Neural cell (in vitro differentiated cells): ENCODE results near the gene ODF2L. TPM values are rescaled to one million over a fixed set of nuclear protein-coding genes. Genes with fewer than 3 reads are reported as not detected.

Source experiments
- H2AFZ ChIP-seq: fragments of 200-600, 300-800 bp; sonication (generic), shearing (Covaris generic); 2 replicates; pipeline ENCODE4 v1.6.0; 2014; ENCODE audit warnings: low read depth, mild to moderate bottlenecking, antibody characterized with exemption, low read length, moderate library complexity
- H3F3A ChIP-seq: fragments of 200-600 bp; shearing (Covaris generic); 2 replicates; pipeline ENCODE4 v1.6.1; 2016; ENCODE audit warnings: mild to moderate bottlenecking, moderate library complexity, mixed read lengths, antibody characterized with exemption, low read length; ENCODE audit not compliant: insufficient read depth, poor library complexity, severe bottlenecking
- H3K27ac ChIP-seq: fragments of 200-600, 300-800 bp; sonication (generic), shearing (Covaris generic); 2 replicates; pipeline ENCODE4 v1.5.1; 2014; ENCODE audit warnings: mild to moderate bottlenecking, low read length, moderate library complexity
- H3K27me3 ChIP-seq: fragments of 300-800, 200-600 bp; sonication (generic), shearing (Covaris generic); 2 replicates; pipeline ENCODE4 v1.6.0; 2014; ENCODE audit warnings: mild to moderate bottlenecking, low read depth, low read length, moderate library complexity; ENCODE audit not compliant: insufficient read depth
- H3K36me3 ChIP-seq: fragments of 300-800, 200-600 bp; sonication (generic), shearing (Covaris generic); 2 replicates; pipeline ENCODE4 v1.5.1; 2014; ENCODE audit warnings: mild to moderate bottlenecking, antibody characterized with exemption, low read length, moderate library complexity; ENCODE audit not compliant: insufficient read depth
- H3K4me2 ChIP-seq: fragments of 300-800, 200-600 bp; sonication (generic), shearing (Covaris generic); 2 replicates; pipeline ENCODE4 v1.6.0; 2014; ENCODE audit warnings: mild to moderate bottlenecking, low read length
- H3K4me3 ChIP-seq: fragments of 300-800, 200-600 bp; sonication (generic), shearing (Covaris generic); 2 replicates; pipeline ENCODE4 v1.5.1; 2014; ENCODE audit warnings: mild to moderate bottlenecking, low read length, moderate library complexity
- H3K79me2 ChIP-seq: fragments of 200-600 bp; shearing (Covaris generic); replicated peaks from 2 replicates; pipeline ENCODE4 v1.6.0; 2014; ENCODE audit warnings: mild to moderate bottlenecking, low read length, moderate library complexity; ENCODE audit not compliant: insufficient read depth
- H3K9ac ChIP-seq: fragments of 300-800, 200-600 bp; sonication (generic), shearing (Covaris generic); 2 replicates; pipeline ENCODE4 v1.6.1; 2016; ENCODE audit warnings: mild to moderate bottlenecking, low read length, mixed read lengths
- H3K9me2 ChIP-seq: fragments of 200-600 bp; shearing (Covaris generic); 2 replicates; pipeline ENCODE4 v1.6.1; 2016; ENCODE audit warnings: mild to moderate bottlenecking, low read length, mixed read lengths; ENCODE audit not compliant: insufficient read depth
- H3K9me3 ChIP-seq: fragments of 200-600, 300-800 bp; sonication (generic), shearing (Covaris generic); 2 replicates; pipeline ENCODE4 v1.6.1; 2016; ENCODE audit warnings: mild to moderate bottlenecking, mixed run types, low read length, moderate library complexity, mixed read lengths
- H4K20me1 ChIP-seq: fragments of 200-600 bp; shearing (Covaris generic); 2 replicates; pipeline ENCODE4 v1.6.1; 2016; ENCODE audit warnings: mild to moderate bottlenecking, mixed run types; ENCODE audit not compliant: insufficient read depth
- EP300 ChIP-seq: fragments of 450-650 bp; conservative IDR thresholded peaks from 2 replicates; pipeline ENCODE4 v1.6.1; 2014; ENCODE audit warnings: antibody characterized with exemption, mild to moderate bottlenecking, moderate library complexity; ENCODE audit not compliant: poor library complexity, severe bottlenecking
- EZH2 ChIP-seq: fragments of 200-600, 300-800 bp; shearing (Covaris generic), sonication (generic); IDR thresholded peaks from 2 replicates; pipeline ENCODE4 v1.6.1; 2014; ENCODE audit warnings: antibody characterized with exemption, low read length, borderline replicate concordance, mild to moderate bottlenecking; ENCODE audit not compliant: insufficient read depth, poor library complexity, severe bottlenecking
- POLR2AphosphoS5 ChIP-seq: IDR thresholded peaks from 2 replicates; pipeline ENCODE4 v1.6.1; 2012
- RAD21 ChIP-seq: fragments of 450-650 bp; conservative IDR thresholded peaks from 2 replicates; pipeline ENCODE4 v1.6.1; 2014; ENCODE audit warnings: antibody characterized with exemption, mild to moderate bottlenecking, moderate library complexity
- SMC3 ChIP-seq: fragments of 450-650 bp; conservative IDR thresholded peaks from 2 replicates; pipeline ENCODE4 v1.6.1; 2014; ENCODE audit warnings: antibody characterized with exemption, mild to moderate bottlenecking, moderate library complexity; ENCODE audit not compliant: poor library complexity
- TAF1 ChIP-seq: IDR thresholded peaks from 2 replicates; pipeline ENCODE4 v1.6.1; 2012; ENCODE audit warnings: low read depth
- polyA plus RNA-seq: library from polyadenylated mRNA; depleted of rRNA; stranded (reverse); fragments of >200 nt; gene quantifications from 2 replicates; pipeline ENCODE4 v1.2.3, GENCODE V29; 2014
- TF ChIP-seq, protein P1 (sequence below): fragments of 450-650 bp; IDR thresholded peaks from 2 replicates; pipeline ENCODE4 v1.5.1; 2014; ENCODE audit warnings: antibody characterized with exemption, mild to moderate bottlenecking, moderate library complexity; ENCODE audit not compliant: poor library complexity, severe bottlenecking
- TF ChIP-seq, protein P2 (sequence below): IDR thresholded peaks from 2 replicates; pipeline ENCODE4 v1.6.1; 2012; ENCODE audit warnings: borderline replicate concordance

Gene ODF2L
- polyA plus RNA-seq, 1 donor from 2014 or later = 138 TPM

GRCh38 chr1:86318436-86318835 lies 77.7 kb downstream of the ODF2L start:
- Histone ChIP-seq H3K27me3 (no peaks in the 10 kb centered on the region), H2AFZ (no peak overlapping the region), H3K9me2 (no peaks in the 10 kb centered on the region), H3K27ac (no peak overlapping the region), H3K4me3 (no peak overlapping the region), H3K9me3 (no peaks in the 10 kb centered on the region), H3K4me2 (no peak overlapping the region), H4K20me1 (no peaks in the 10 kb centered on the region), H3F3A (no peaks in the 10 kb centered on the region), H3K9ac (no peak overlapping the region), H3K36me3 (no peaks in the 10 kb centered on the region), H3K79me2 (no peaks in the 10 kb centered on the region)
- no peak for TF ChIP-seq EZH2
- TF ChIP-seq, protein P1, sequence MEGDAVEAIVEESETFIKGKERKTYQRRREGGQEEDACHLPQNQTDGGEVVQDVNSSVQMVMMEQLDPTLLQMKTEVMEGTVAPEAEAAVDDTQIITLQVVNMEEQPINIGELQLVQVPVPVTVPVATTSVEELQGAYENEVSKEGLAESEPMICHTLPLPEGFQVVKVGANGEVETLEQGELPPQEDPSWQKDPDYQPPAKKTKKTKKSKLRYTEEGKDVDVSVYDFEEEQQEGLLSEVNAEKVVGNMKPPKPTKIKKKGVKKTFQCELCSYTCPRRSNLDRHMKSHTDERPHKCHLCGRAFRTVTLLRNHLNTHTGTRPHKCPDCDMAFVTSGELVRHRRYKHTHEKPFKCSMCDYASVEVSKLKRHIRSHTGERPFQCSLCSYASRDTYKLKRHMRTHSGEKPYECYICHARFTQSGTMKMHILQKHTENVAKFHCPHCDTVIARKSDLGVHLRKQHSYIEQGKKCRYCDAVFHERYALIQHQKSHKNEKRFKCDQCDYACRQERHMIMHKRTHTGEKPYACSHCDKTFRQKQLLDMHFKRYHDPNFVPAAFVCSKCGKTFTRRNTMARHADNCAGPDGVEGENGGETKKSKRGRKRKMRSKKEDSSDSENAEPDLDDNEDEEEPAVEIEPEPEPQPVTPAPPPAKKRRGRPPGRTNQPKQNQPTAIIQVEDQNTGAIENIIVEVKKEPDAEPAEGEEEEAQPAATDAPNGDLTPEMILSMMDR = no peak
- TF ChIP-seq, protein P2, sequence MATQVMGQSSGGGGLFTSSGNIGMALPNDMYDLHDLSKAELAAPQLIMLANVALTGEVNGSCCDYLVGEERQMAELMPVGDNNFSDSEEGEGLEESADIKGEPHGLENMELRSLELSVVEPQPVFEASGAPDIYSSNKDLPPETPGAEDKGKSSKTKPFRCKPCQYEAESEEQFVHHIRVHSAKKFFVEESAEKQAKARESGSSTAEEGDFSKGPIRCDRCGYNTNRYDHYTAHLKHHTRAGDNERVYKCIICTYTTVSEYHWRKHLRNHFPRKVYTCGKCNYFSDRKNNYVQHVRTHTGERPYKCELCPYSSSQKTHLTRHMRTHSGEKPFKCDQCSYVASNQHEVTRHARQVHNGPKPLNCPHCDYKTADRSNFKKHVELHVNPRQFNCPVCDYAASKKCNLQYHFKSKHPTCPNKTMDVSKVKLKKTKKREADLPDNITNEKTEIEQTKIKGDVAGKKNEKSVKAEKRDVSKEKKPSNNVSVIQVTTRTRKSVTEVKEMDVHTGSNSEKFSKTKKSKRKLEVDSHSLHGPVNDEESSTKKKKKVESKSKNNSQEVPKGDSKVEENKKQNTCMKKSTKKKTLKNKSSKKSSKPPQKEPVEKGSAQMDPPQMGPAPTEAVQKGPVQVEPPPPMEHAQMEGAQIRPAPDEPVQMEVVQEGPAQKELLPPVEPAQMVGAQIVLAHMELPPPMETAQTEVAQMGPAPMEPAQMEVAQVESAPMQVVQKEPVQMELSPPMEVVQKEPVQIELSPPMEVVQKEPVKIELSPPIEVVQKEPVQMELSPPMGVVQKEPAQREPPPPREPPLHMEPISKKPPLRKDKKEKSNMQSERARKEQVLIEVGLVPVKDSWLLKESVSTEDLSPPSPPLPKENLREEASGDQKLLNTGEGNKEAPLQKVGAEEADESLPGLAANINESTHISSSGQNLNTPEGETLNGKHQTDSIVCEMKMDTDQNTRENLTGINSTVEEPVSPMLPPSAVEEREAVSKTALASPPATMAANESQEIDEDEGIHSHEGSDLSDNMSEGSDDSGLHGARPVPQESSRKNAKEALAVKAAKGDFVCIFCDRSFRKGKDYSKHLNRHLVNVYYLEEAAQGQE = no peak
- TF ChIP-seq TAF1 = no peak
- TF ChIP-seq RAD21 = no peak
- TF ChIP-seq SMC3 = no peak

- no peaks in the 10 kb centered on the region for H3F3A ChIP-seq
- no peaks in the 10 kb centered on the region for H4K20me1 ChIP-seq
- TF ChIP-seq, protein P1 = no peak
- no peak for TF ChIP-seq POLR2AphosphoS5
- no peak for TF ChIP-seq SMC3
- TF ChIP-seq, protein P2 = no peak
- no peak for TF ChIP-seq EP300
- H3K9me2 ChIP-seq = no peaks in the 10 kb centered on the region
- H3K9ac ChIP-seq = no peak overlapping the region
- H3K9me3 ChIP-seq = no peaks in the 10 kb centered on the region
- H3K4me2 ChIP-seq = no peak overlapping the region
- H3K36me3 ChIP-seq = no peaks in the 10 kb centered on the region
- no peaks in the 10 kb centered on the region for H3K27me3 ChIP-seq
- H3K27ac ChIP-seq = no peak overlapping the region
- H3K79me2 ChIP-seq = no peaks in the 10 kb centered on the region
- H2AFZ ChIP-seq = no peak overlapping the region
- H3K4me3 ChIP-seq = no peak overlapping the region
These were observed 78.2 kb downstream of the ODF2L start for GRCh38 chr1:86317926-86318325.
